ENCODE data around the gene SERAC1.
"Not testable (repeated sequence)": the region's sequence is repeated elsewhere in the genome, so short reads cannot be mapped to it uniquely, and the experiment has no call there.

The SERAC1 gene

DNA sequence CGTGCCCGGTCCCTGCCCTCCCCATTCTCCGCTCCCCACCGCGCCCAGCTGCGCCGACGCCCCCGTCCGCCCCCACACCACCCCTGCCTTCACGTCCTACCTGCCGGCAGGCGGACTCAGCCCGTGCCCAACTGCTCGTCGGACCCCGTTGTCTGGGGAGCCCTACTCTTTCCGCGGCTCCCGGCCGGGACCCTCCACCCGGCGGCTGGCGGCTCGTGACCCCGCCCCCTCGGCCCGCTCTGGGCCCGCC lies at the start of gene SERAC1:
Gene SERAC1 (minus strand): TSS at position 223 of the 250 bp plus-strand sequence. CDS start 9,899 bp downstream, outside the sequence.
- DNase-seq, result no peak

DNA sequence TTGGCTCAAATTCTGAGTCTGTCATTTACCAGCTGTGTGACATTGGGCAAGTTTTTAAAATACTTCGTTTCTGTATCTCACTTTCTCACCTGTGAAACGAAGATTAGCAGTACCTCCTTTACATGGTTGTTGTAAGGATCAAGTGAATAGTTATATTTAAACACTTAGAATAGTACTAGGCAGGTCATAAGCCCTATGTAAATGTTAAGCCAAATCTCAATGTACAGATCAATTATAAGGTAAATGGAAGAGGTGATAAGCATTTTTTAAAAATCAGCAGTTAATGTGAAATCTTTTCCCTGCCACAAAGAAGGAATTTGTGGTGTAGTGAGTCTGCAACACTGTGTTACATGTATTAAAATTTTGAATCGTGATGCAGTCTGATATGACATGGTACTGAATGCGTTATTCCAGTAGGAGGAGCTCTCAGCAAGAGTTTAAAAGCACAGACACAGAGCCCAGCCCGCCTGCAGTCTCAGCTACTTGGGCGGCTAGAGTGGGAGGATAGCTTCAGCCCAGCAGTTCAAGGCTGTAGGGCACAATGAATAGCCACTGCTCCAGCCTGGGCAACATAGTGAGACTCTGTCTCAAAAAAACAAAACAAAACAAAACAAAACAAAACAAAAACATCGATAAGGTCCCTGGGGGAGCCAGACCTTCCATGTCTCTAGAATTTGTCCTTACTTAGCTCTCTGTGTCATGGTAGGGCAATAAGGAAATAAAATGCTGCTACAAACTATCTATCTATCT lies 46.0 kb upstream of the SERAC1 start:
- peak; percentile 86 for DNase-seq

DNA sequence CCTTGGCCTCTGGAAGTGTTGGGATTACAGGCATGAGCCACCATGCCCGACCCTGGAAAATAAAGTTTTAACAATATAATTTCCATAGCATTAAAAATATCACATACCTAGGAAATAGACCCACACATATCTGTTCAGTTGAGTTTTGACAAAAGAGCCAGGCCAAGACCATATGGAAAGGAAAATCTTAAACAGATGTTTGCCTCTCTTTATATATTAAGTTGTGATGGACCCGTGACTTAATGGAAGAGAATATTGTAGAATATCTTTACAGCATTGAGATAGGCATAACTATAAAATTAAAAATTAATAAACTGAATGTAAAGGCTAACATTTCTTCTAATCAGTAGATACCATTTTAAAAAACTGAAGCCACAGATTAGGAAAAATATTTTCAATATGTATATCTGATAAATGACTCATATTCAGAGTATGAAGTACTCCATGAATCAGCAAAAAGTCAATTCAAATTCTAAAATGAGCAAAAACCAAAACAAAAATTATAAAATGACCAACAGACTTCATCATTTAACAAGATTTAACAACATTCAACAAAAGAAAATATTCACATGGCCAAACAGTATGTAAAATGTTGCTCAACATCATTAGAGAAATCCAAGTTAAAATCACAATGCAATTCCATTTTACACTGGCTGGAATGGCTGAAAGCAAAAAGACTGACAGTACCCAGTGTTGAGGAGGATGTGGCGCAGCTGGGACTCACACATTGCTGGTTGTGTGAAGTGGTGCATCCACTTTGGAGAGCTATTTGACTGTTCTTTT lies 43.4 kb upstream of the SERAC1 start:
- peak; percentile 76 for DNase-seq

DNA sequence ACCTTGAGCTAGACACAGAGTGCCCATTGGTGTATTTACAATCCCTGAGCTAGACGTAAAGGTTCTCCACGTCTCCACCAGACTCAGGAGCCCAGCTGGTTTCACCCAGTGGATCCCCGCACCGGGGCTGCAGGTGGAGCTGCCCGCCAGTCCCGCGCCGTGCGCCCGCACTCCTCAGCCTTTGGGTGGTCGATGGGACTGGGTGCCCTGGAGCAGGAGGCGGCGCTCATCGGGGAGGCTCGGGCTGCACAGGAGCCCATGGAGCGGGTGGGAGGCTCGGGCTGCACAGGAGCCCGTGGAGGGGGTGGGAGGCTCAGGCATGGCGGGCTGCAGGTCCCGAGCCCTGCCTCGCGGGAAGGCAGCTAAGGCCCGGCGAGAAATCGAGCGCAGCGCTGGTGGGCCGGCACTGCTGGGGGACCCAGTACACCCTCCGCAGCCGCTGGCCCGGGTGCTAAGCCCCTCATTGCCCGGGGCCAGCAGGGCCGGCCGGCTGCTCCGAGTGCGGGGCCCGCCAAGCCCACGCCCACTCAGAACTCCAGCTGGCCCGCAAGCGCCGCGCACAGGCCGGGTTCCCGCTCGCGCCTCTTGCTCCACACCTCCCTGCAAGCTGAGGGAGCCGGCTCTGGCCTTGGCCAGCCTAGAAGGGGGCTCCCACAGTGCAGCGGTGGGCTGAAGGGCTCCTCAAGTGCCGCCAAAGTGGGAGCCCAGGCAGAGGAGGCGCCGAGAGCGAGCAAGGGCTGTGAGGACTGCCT lies 41.7 kb upstream of the SERAC1 start:
- DNase-seq, result not testable (repeated sequence)

DNA sequence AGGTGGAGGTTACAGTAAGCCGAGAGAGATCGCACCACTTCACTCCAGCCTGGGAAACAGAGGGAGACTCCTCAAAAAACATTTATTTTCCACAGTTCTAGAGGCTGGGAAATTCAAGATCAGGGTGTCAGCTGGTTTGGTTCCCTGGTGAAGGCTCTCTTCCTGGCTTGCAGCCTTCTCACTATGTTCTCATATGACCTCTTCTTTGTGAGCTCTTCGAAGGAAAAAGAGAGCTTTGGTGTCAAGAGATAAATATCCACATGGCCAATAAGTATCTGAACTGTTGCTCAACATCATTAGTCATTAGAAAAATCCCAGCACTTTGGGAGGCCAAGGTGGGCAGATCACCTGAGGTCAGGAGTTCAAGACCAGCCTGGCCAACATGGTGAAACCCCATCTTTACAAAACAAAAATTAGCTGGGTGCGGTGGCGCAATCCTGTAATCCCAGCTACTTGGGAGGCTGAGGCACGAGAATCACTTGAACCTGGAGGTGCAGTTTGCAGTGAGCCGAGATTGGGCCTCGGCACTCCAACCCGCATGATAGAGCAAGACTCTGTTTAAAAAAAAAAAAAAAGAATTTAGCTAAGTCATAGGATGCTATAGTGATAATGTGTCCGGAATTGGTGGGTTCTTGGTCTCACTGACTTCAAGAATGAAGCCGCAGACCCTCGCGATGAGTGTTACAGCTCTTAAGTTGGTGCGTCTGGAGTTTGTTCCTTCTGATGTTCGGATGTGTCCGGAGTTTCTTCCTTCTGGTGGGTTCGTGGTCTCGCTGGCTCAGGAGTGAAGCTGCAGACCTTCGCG lies 40.4 kb upstream of the SERAC1 start:
- DNase-seq, result not testable (repeated sequence)

DNA sequence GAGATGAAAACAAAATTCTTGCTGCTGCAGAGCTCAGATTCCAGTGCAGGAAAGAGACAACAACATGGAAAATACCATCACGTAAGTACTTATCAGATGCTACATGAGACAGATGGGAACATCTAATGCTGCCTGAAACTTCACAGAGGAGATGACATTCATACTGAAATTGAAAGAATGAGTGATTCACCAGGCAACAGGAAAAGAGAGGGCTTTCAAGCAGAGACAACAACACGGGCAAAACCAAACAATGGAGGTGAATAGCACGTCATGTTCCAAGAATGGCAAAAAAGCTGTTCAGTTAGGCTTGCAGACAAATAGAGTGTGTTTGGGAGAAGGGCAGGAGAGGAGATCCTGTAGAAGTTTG lies 39.3 kb upstream of the SERAC1 start:
- DNase-seq, result peak; percentile 90

DNA sequence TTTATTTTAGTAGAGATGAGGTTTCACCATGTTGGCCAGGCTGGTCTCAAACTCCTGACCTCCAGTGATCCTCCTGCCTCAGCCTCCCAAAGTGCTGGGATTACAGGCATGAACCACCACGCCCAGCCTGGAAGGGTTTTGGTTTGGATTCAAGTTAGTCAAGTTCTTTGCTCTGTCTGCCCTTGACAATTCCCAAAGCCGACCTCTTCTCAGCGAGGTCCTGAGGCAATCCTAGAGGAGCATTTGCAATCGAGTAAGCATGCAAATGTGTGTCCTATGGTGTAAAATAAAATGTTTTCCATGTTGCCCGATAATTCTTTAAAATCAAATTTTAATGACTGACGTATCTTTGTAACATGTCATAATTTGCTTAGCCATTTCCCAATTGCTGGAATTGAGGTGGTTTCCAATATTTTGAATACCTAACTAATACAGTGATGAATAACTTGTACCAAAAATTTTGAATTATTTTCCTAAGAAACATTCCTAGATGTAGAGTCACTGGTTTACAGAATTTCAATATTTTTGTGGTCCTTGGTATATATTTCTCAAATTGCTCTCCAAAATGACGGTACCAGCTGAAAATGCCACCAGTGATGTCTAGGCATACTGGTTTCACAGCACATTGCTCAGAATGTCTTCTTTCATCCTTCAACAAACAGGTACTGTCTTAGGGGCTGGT lies 38.8 kb upstream of the SERAC1 start:
- no peak for DNase-seq

DNA sequence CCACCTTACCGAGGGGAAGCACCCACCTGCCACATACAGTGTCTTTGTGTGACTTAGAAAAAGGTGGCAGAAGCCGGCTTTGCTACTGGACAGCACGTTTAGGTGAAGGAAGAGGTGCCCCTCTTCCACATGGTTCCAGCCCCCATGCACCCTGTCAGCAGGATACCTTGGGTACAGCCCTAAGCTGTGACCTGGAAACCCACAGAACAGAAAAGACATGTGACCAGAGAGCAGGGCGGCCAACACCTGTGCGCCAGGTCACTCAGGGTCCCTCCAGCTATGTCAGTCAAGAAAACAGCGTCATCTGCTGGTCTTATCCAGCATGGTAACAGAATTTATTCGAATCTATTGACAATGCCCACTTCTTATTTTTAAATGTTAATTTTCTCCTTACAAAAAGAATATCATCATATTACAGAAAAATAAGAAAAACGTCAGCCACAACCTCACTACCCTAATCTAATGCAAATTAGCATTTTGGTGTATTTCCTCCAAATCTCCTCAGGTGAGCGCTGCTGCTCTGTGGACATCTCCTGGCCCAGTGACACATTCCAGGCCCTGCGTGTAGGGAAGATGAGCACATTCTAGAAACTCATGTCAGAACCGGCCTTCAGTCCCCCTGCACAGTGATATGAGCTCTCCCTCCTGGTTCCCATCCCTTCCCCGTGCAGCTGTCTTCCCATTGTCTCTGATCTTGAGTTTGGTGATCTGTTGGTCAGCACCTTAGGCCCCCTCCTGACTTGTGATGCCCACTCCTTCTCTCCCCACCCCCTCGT lies 37.3 kb upstream of the SERAC1 start:
- DNase-seq, result no peak

DNA sequence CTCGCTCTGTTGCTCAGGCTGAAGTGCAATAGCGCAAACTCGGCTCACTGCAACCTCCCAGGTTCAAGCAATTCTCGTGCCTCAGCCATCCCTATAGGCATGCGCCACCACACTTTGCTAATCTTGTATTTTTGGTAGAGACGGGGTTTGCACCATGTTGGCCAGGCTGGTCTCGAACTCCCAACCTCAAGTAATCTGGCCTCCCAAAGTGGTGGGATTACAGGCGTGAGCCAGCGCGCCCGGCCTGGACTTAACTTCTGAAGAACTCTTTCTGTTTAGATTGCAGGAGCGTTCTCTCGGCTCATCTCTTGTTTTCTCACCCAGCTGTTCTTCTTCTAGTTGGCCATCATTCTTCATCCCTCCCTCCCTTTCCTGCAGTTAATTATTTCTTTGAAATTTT lies 30.4 kb upstream of the SERAC1 start:
- DNase-seq, result no peak

DNA sequence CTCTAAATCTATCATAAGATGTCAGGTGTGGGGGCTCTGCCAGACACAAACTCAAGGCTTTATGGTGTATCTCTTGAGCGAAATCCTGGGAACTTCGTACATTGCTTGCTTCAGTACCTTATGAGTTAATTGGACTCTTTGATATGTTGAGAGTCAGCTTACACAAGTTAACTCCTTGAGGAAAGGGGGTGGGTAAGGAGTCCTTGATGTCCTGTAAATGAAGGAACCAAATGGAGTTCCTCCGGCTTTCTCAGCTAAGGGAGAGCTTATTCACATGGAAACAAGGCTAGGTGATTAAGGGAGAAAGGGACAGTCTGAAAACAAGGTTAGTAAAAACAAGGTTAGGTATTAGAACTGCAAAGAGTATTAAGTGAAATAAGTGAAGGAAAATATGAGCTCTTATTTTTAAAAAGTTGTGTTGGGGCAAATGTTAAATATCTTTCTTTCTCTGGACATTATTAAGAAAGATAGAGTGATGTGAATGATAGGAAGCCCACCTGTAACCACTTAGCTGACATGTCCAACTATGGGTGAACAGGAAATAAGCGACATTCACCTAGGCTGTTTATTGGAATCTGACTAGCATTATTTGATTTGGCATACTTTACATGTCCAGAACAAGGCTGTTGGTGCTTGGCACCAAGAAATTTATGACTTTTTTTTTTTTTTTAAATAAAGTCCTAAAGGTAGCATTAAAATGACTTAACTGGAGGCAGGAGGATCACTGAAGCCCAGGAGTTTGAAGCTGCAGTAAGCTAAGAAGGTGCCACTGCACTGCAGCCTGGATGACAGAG lies 26.6 kb upstream of the SERAC1 start:
- no peak for DNase-seq

DNA sequence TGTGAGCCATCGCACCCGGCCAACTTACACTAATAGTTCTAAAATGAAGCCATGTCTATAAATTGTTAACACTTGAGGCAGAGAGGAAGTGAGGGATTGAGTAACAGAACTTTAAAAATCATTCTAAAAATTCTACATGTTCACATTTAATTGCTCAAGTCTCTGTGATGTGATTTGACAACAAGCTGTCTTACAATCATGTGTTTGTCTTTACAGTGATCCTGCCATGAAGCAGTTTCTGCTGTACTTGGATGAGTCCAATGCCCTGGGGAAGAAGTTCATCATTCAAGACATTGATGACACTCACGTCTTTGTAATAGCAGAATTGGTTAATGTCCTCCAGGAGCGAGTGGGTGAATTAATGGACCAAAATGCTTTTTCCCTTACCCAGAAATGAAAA lies 23.7 kb upstream of the SERAC1 start:
- DNase-seq, result no peak

DNA sequence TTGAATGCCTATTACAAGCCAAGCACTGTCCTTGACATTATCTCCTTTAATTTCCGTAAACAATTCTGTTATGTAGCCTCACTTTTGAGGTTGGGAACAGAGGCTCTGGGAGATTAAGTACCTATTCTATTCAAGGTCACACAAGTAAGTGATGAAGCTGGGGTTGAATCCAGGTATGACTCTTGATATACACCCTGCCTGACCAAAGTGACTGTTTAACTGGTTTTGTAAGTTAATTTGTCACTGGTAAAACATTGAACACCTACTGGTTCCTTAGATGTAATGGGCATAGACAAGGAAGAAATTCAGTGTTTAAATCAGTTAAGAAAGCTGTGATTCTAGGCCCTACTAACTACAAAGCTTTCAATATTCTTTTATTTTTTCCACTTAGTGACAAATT lies 23.0 kb upstream of the SERAC1 start:
- DNase-seq, result no peak

DNA sequence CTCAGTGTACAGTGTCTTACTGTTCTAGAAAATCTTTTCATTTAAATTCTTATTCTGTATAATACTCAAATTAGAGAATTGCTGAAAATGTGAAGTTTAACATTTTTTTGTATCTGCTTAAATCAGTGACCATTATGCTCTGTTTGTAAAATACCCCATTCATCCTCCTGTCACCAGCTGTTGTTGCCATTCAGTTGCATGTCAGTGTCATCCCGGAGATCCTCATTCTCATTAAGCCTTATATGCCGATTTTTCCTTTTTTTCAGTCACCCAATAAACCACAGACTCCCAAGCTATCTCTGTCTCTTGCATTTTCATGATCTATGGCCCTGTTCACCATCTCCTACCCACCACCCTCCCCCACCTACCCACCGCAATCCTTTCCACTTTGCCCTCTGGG lies 20.5 kb upstream of the SERAC1 start:
- no peak for DNase-seq

DNA sequence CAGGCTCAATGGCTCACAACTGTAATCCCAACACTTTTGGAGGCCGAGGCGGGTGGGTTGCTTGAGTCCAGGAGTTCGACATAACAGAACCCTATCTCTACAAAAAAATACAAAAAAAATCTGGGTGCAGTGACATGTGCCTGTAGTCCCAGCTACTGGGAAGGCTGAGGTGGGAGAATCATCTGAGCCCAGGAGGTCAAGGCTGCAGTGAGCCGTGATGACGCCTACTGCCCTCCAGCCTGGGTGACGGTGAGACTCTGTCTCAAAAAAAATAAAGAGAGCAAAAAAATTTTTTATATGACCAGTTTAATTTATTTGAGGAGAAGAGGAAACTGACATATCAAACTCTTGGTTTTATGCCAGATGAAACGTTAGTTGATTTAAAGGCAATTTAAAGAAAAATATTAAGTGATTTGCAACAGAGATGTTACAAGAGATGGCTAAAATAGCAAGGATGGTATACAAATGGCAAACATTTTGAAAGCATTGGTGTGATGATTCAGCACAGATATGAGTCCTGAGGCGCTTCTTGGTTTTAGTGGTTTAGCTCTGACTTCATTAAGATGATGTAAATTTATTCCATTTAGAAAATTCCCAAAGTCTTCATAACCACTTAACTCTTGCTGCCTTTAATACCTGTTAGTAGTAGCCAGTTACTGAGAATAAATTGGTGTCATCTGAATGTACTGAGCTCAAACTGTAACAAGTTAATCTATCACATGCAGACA lies 17.8 kb upstream of the SERAC1 start:
- peak; percentile 21 for DNase-seq

DNA sequence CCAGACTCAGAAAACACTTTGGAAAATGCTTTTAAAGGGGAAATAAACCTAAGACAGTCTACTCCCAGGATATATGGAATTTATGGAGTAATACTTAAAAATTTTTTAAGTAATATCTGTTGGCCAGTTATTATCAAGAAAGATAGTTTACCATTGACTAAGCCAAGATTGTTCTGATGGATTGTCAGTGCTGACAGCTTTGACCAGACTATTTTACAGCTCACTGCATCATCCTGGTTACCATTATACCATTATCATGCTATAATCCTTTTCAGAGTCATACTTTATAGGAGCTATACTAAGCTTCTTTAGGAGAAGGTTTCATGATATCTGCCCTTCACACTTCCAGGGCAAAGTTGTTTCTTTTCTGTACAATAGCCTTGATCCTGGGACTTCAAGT lies 16.5 kb upstream of the SERAC1 start:
- DNase-seq, result no peak

DNA sequence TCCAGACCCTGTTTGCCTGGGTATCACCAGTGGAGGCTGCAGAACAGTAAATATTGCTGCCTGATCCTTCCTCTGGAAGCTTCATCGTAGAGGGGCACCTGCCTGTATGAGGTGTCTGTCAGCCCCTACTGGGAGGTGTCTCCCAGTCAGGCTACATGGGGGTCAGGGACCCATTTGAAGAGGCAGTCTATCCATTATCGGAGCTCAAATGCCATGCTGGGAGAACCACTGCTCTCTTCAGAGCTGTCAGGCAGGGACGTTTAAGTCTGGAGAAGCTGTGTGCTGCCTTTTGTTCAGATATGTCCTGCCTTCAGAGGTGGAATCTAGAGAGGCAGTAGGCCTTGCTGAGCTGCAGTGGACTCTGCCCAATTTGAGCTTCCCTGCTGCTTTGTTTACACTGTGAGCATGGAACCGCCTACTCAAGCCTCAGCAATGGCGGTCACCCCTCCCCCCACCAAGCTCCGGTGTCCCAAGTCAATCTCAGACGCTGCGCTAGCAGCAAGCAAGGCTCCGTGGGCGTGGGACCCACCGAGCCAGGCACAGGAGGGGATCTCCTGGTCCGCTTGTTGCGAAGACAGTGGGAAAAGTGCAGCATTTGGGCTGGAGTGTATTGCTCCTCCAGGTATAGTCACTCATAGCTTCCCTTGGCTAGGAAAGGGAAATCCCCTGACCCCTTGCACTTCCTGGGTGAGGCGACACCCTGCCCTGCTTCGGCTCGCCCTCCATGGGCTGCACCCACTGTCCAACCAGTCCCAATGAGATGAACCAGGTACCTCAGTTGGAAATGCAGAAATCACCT lies 15.3 kb upstream of the SERAC1 start:
- DNase-seq, result not testable (repeated sequence)

DNA sequence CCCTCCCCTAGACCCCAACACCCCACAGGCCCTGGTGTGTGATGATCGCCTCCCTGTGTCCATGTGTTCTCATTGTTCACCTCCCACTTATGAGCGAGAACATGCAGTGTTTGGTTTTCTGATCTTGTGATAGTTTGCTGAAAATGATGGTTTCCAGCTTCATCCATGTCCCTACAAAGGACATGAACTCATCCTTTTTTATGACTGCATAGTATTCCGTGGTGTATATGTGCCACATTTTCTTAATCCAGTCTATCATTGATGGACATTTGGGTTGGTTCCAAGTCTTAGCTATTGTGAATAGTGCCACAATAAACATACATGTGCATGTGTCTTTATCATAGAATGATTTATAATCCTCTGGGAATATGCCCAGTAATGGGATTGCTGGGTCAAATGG lies 9.7 kb upstream of the SERAC1 start:
- not testable (repeated sequence) for DNase-seq

DNA sequence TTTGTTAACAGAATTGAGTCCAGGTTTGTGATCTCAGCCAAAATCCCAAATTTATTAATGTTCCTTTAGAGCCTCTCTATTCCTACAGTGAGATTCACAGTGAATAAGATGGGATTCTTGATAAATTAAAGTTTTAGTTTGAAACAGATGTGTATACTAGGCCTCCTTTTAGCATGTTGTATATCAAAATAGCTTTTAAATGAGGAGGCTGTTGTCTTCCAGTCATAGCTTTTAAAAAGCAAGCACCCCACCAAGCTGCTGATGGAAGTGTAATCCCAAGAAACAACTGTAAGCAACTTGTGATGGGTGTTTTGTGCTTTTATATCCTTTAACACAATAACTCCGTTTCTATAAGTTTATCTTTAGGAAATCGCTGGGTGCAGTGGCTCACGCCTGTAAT lies 7.0 kb upstream of the SERAC1 start:
- no peak for DNase-seq

DNA sequence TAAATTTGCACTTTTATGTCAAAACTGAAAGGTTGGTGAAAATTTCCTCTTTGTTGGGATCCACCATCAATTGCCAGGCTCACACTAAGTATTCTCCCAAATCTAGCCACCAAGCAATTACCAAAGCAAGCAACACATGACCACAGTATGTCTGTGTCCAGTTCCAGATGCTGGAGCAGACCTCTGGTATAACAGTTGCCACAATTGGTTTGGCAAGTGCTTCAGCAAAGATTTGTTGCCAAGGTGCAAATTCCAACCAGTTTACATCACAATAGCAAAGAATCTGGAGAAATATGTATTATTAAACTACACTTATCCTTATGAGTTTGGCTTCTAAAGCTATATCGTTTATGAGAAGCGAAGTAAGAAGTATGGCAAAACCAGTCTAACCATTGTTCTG lies 6.5 kb upstream of the SERAC1 start:
- DNase-seq, result no peak

Data from activated CD4-positive, alpha-beta T cell treated with anti-CD3 and anti-CD28 coated beads, Interleukin-2, Interleukin-6, amounts not matched to agents 100 ng/mL and 50 ng/mL, durations not matched to agents 16 hours and 8 hours (primary cell).